NT2/D1 (cell line): ENCODE data around the gene ARHGAP5.

Experiments used
- DNase-seq: peaks from one replicate; pipeline ENCODE4 v3.0.0-alpha.2; 2011; ENCODE audit warnings: low read depth, low spot score
- H3K27me3 ChIP-seq: 2 replicates; pipeline ENCODE4 v1.6.0; 2011; ENCODE audit warnings: mild to moderate bottlenecking; ENCODE audit not compliant: insufficient read length, insufficient read depth
- H3K36me3 ChIP-seq: 2 replicates; pipeline ENCODE4 v1.6.1; 2011; ENCODE audit warnings: mild to moderate bottlenecking, low read length, mixed read lengths; ENCODE audit not compliant: insufficient read depth, insufficient read length
- H3K4me1 ChIP-seq: 2 replicates; pipeline ENCODE4 v1.5.1; 2011; ENCODE audit not compliant: insufficient read depth, insufficient read length
- H3K4me3 ChIP-seq: 2 replicates; pipeline ENCODE4 v1.5.1; 2011; ENCODE audit warnings: low read depth; ENCODE audit not compliant: insufficient read length
- H3K9ac ChIP-seq: 2 replicates; pipeline ENCODE4 v1.6.0; 2011; ENCODE audit warnings: low read depth; ENCODE audit not compliant: insufficient read length
- H3K9me3 ChIP-seq: 2 replicates; pipeline ENCODE4 v1.5.1; 2011; ENCODE audit warnings: mild to moderate bottlenecking, low read length; ENCODE audit not compliant: insufficient read depth
- SUZ12 ChIP-seq: IDR thresholded peaks from 2 replicates; pipeline ENCODE4 v1.6.1; 2011; ENCODE audit not compliant: insufficient read length, insufficient read depth; ENCODE audit errors: extremely low read depth
- YY1 ChIP-seq: IDR thresholded peaks from 2 replicates; pipeline ENCODE4 v1.6.1; 2011; ENCODE audit not compliant: insufficient read length, insufficient read depth
- ZNF274 ChIP-seq: IDR thresholded peaks from 2 replicates; pipeline ENCODE4 v1.6.1; 2011; ENCODE audit warnings: mild to moderate bottlenecking, low read depth, low read length

The ARHGAP5 gene

DNA sequence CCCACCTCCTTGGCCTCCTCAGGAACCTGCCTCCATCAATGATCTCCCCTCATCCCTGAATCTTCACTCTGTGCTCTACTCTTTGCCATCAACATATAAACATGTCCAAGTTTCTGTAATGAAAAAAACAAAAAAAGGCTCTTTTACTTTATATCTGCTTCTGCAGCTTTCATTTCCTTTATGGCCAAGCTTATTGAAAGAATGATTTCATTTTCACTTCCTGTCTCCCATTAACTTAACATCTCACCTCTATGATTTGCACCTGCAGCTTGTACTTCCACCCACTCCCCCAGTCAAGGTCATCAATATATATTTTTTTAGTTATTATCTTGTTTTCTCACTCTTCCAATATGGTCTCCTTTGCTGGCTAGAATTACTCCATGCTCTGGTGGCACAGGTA lies 109.1 kb downstream of the ARHGAP5 start:
- Histone ChIP-seq H3K27me3 (no peaks in the 10 kb centered on the region), H3K36me3 (no peaks in the 10 kb centered on the region), H3K4me1 (no peaks in the 10 kb centered on the region), H3K9ac (no peak overlapping the region), H3K4me3 (no peak overlapping the region), H3K9me3 (peaks cover 15% of the 10 kb centered on the region)
- TF ChIP-seq SUZ12 (no peak), YY1 (no peak), ZNF274 (no peak)
- DNase-seq: no peak

DNA sequence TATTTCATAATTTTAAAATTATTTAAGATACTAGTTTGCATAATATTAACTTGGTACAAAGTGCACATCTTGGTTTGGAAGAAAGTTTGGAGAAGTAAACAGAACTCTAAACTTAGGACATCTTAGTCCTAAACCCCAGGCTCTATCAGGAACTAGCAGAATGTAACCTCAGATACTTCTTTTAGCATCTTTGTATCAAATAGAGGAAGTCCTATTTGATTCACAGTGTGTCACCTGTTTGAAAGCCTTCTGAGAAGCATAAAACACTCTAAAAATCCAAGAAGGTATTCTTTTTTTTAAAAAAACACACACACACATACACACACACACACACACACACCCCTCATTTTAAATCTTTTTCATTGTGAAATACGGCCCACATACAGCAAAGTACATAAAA lies 112.7 kb downstream of the ARHGAP5 start:
- Histone ChIP-seq H3K4me1 (no peaks in the 10 kb centered on the region), H3K4me3 (no peak overlapping the region), H3K9ac (no peak overlapping the region), H3K27me3 (no peaks in the 10 kb centered on the region), H3K36me3 (no peaks in the 10 kb centered on the region), H3K9me3 (peaks cover 6% of the 10 kb centered on the region)
- DNase-seq: no peak
- TF ChIP-seq SUZ12: no peak
- TF ChIP-seq YY1: no peak
- no peak for TF ChIP-seq ZNF274

DNA sequence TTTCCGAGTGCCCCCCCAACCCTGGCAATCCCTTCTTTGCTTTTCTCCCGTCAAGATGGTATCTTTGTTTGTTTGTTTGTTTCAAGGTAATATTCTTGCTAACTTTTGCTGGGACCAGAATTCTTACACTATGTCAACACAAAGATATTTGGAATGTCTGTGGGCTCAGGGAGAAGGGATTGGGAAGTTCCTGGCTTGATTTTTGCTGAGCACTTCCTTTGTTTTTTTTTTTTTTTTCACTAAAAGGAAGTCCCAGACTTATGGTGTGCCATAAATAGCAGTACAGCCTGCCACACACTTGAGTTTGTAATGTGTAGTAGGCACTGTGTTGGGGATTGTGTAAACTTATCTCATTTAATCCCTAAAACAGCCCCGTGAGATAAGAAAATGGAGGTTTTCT lies 113.6 kb downstream of the ARHGAP5 start:
- no peak for TF ChIP-seq SUZ12
- TF ChIP-seq ZNF274: no peak
- TF ChIP-seq YY1: no peak
- no peak for DNase-seq
- no peak overlapping the region for H3K4me3 ChIP-seq
- H3K4me1 ChIP-seq: no peaks in the 10 kb centered on the region
- no peaks in the 10 kb centered on the region for H3K9me3 ChIP-seq
- no peak overlapping the region for H3K9ac ChIP-seq
- H3K36me3 ChIP-seq: no peaks in the 10 kb centered on the region
- H3K27me3 ChIP-seq: no peaks in the 10 kb centered on the region

DNA sequence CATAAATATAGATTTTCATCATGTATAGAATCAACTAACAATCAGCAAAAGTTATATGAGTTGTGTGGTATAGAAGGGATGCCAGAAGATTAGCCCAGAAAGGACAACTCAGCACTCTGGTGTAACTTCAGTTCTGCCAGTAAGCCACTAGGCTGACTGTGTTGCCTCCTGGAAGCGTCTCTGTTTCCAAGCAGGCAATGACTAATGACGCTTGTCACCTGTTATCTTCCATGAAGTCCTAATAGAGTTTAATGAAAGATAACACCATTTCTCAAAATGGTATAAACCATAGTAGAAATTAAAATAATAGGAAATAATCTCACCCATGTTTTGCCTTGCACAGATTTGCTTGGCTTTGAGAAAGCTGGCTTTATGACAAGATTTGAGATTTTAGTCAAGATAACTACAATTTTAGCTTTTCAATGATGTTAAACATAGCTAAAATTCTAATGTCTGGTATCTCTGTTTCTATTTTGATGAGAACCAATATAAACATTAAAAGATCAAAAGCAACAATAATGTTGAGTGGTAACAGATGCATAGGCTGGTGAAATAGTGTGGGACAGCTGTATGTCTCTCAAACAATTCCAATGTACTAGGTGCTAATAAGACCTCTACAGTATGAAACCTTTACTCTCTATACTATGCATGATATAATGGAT lies 115.7 kb downstream of the ARHGAP5 start:
- H3K36me3 ChIP-seq: no peaks in the 10 kb centered on the region
- TF ChIP-seq ZNF274 (no peak), YY1 (no peak), SUZ12 (no peak)
- H3K4me3 ChIP-seq: no peak overlapping the region
- no peaks in the 10 kb centered on the region for H3K9me3 ChIP-seq
- H3K27me3 ChIP-seq: no peaks in the 10 kb centered on the region
- H3K9ac ChIP-seq: no peak overlapping the region
- DNase-seq: no peak
- no peaks in the 10 kb centered on the region for H3K4me1 ChIP-seq

DNA sequence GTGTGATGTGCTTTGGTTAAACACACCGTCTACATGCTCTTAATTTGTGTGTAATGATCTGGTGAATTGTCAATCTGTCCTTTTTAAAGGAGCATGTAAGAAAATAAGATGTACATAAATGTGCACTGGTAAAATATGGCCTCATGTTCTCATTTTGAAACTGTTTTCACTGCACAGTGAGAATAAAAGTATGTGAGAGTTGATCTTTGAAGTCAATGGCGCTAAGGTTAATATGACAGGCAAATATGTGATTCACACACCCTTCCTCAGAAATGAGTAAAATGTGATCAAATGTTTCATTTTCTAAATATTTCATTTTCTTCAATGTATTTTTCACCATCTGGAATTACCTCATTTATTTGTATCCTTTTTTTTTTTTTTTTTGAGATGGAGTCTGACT lies 116.4 kb downstream of the ARHGAP5 start:
- DNase-seq: no peak
- TF ChIP-seq YY1 (no peak), SUZ12 (no peak), ZNF274 (no peak)
- Histone ChIP-seq H3K4me1 (no peaks in the 10 kb centered on the region), H3K36me3 (no peaks in the 10 kb centered on the region), H3K9me3 (no peaks in the 10 kb centered on the region), H3K9ac (no peak overlapping the region), H3K4me3 (no peak overlapping the region), H3K27me3 (no peaks in the 10 kb centered on the region)

DNA sequence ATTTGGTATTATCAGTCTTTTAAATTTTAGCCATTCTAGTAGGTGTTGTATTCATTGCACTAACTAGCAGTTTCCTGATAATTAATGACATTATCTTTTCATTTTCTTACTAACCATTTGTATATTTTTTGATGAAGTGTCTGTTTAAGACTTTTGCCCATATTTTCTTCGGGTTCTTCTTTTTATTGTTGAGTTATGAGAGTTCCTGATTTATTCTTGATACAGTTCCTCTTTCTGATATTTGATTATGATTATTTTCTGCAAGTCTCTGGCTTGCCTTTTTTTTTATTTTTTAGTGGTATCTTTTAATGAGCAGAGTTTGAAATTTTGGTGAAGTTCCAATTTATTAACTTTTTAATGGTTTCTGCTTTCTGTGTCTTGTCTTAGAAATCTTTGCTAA lies 118.5 kb downstream of the ARHGAP5 start:
- no peaks in the 10 kb centered on the region for H3K9me3 ChIP-seq

DNA sequence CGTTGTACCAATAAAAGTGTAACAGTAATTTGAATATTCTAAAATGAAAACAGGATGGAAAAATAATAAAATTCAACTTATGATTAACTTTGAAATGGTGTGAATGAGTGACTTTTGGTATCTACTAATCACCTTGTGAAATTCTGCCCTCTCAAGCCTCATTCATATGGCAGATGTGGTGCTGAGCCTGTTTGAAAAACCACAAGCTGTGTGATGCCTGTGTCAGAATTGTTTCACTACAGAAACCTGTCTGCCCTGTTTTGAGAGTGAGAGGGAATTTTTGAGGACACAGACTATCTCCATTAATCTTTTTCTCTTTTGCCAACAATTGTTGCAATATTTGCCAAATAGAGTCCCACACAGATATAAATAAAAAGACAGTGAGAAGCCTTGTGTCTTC lies 120.8 kb downstream of the ARHGAP5 start:
- no peak for DNase-seq
- no peak for TF ChIP-seq ZNF274
- TF ChIP-seq SUZ12: no peak
- TF ChIP-seq YY1: no peak
- Histone ChIP-seq H3K4me1 (no peaks in the 10 kb centered on the region), H3K9ac (no peak overlapping the region), H3K9me3 (no peaks in the 10 kb centered on the region), H3K36me3 (no peaks in the 10 kb centered on the region), H3K4me3 (no peak overlapping the region), H3K27me3 (peaks cover 13% of the 10 kb centered on the region)

More for the DNA sequence above, 118.5 kb downstream of the ARHGAP5 start:
- Histone ChIP-seq H3K4me3 (no peak overlapping the region), H3K36me3 (no peaks in the 10 kb centered on the region), H3K27me3 (peaks cover 9% of the 10 kb centered on the region), H3K9ac (no peak overlapping the region), H3K4me1 (no peaks in the 10 kb centered on the region)
- TF ChIP-seq YY1 (no peak), ZNF274 (no peak), SUZ12 (no peak)
- no peak for DNase-seq
